MCF 10A (cell line): ENCODE measurements around the gene CRKL. TPM values are rescaled to one million over a fixed set of nuclear protein-coding genes. Genes with fewer than 3 reads are reported as not detected.

Source experiments
- BruUV-seq: library from RNA; stranded (reverse); fragments of 400-500 nt; replicated peaks from 2 replicates; lab custom pipeline; 2021; lab: Mats Ljungman, UMichigan
- CTCF ChIA-PET: fragments of 300-600 bp; sonication (Branson Sonifier 250); formaldehyde crosslinking; extraction: SDS; loops from one replicate; lab custom pipeline; 2021; ENCODE audit warnings: antibody characterized with exemption, inconsistent platforms; lab: Yijun Ruan, JAX
- POLR2A ChIA-PET: fragments of 300-600, 350-650 bp; sonication (Branson Sonifier 250); formaldehyde crosslinking; extraction: SDS; loops from one replicate; lab custom pipeline; 2020; ENCODE audit warnings: antibody characterized with exemption, inconsistent platforms; lab: Yijun Ruan, JAX
- DNase-seq: peaks from one replicate; pipeline ENCODE4 v3.0.0-alpha.2; 2018; ENCODE audit not compliant: unreplicated experiment
- H3K27ac Mint-ChIP-seq: one replicate; pipeline ENCODE4 v1.8.0; 2022; ENCODE audit warnings: mild to moderate bottlenecking, low read depth, mixed read lengths; ENCODE audit not compliant: unreplicated experiment
- H3K27me3 Mint-ChIP-seq: one replicate; pipeline ENCODE4 v1.8.0; 2022; ENCODE audit warnings: mixed read lengths; ENCODE audit not compliant: insufficient read depth, unreplicated experiment
- H3K36me3 Mint-ChIP-seq: one replicate; pipeline ENCODE4 v1.8.0; 2022; ENCODE audit warnings: mild to moderate bottlenecking, moderate library complexity, mixed read lengths; ENCODE audit not compliant: insufficient read depth, unreplicated experiment
- H3K4me1 Mint-ChIP-seq: one replicate; pipeline ENCODE4 v1.8.0; 2022; ENCODE audit warnings: mixed read lengths; ENCODE audit not compliant: insufficient read depth, unreplicated experiment
- H3K4me3 Mint-ChIP-seq: one replicate; pipeline ENCODE4 v1.8.0; 2022; ENCODE audit warnings: mild to moderate bottlenecking, moderate library complexity, mixed read lengths; ENCODE audit not compliant: unreplicated experiment
- H3K9me3 Mint-ChIP-seq: one replicate; pipeline ENCODE4 v1.8.0; 2022; ENCODE audit warnings: mixed read lengths; ENCODE audit not compliant: unreplicated experiment
- CTCF ChIP-seq: fragments of 200-600 bp; IDR thresholded peaks from one replicate; pipeline ENCODE4 v1.8.0; 2022; ENCODE audit warnings: antibody characterized with exemption, mild to moderate bottlenecking; ENCODE audit not compliant: unreplicated experiment
- intact Hi-C: fragments of 100-400 bp; cut with micrococcal nuclease; formaldehyde crosslinking; loops from 2 replicates; pipeline ENCODE4 v1.14.1; 2022
- total RNA-seq: library from RNA; stranded (reverse); gene quantifications from 2 replicates; pipeline ENCODE4 v1.2.3, GENCODE V29; 2022

CRKL gene
- total RNA-seq, 1 experiment from 2014 or later = 74.0 TPM

- intact Hi-C loops = no loop called here
- DNase-seq = no peak
- no peaks in the 10 kb centered on the region for H3K9me3 Mint-ChIP-seq
- no peak overlapping the region for H3K27ac Mint-ChIP-seq
- ChIA-PET POLR2A (interaction anchor here (0.5 to 2.5 kb wide), 2 partner anchors 28 to 71 kb away, joined by 3 to 8 read pairs; no protein-coding TSS in a partner anchor), CTCF (interaction anchor here (0.5 to 1.0 kb wide), 3 partner anchors 12 to 63 kb away, joined by 3 to 9 read pairs (median 3); no protein-coding TSS in a partner anchor)
- no peak for TF ChIP-seq CTCF
- no peak overlapping the region for H3K4me3 Mint-ChIP-seq
- no peaks in the 10 kb centered on the region for H3K27me3 Mint-ChIP-seq
- peaks cover 56% of the 10 kb centered on the region for H3K36me3 Mint-ChIP-seq
- peaks cover 38% of the 10 kb centered on the region for H3K4me1 Mint-ChIP-seq
- BruUV-seq = no TSS peak
Measured at GRCh38 chr22:20948450-20948849, 31.2 kb downstream of the CRKL start.

DNA sequence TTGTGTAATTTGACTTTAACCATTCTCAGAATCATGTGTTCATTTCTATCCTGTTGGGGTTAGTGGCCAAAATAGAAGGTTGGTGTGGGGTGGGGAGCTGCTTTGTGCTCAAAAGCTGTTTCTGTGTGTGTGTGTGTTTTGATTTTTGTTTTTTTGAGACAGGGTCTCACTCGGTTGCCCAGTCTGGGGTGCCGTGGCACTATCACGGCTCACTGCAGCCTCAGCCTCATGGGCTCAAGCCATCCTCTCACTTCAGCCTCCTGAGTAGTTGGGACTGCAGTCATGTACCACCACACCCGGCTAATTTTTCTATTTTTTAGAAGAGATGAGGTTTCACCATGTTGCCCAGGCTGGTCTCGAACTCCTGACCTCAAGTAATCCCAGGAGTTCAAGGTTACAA, 31.8 kb downstream of the CRKL start:
- H3K27me3 Mint-ChIP-seq = no peaks in the 10 kb centered on the region
- no peak for DNase-seq
- intact Hi-C loops = no loop called here
- H3K4me1 Mint-ChIP-seq = peaks cover 44% of the 10 kb centered on the region
- no peak for TF ChIP-seq CTCF
- ChIA-PET CTCF (interaction anchor here (0.5 kb wide), 1 partner anchor 24 kb away, joined by 3 read pairs; no protein-coding TSS in a partner anchor), POLR2A (interaction anchor here (0.5 to 2.5 kb wide), 2 partner anchors 29 to 71 kb away, joined by 3 to 8 read pairs; no protein-coding TSS in a partner anchor)
- no peak overlapping the region for H3K4me3 Mint-ChIP-seq
- peaks cover 62% of the 10 kb centered on the region for H3K36me3 Mint-ChIP-seq
- no peaks in the 10 kb centered on the region for H3K9me3 Mint-ChIP-seq
- no TSS peak for BruUV-seq
- H3K27ac Mint-ChIP-seq = no peak overlapping the region

DNA sequence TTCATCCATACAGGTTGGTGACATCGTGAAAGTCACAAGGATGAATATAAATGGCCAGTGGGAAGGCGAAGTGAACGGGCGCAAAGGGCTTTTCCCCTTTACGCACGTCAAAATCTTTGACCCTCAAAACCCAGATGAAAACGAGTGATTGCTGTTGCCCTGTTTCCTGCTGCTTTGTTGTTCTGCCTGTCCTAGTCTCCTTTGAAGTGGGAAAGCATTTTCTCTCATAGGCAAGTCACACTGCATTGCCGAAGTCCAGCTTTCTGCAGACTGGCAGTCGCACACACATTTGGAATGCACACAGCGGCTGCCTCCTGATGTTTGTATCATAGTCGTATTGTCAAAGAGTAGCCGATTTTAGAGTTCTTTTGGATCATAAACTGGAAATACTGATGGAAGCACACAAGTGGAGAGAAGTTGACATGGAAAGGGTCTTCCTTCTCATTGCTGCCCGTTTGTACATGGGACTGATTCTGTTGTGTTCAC, 32.5 kb downstream of the CRKL start:
- Mint-ChIP-seq H3K9me3 (no peaks in the 10 kb centered on the region), H3K36me3 (peaks cover 66% of the 10 kb centered on the region), H3K27me3 (no peaks in the 10 kb centered on the region), H3K4me1 (peaks cover 49% of the 10 kb centered on the region), H3K4me3 (no peak overlapping the region), H3K27ac (peak overlapping the region; percentile 77)
- no peak for DNase-seq
- ChIA-PET POLR2A (interaction anchor here (0.8 to 2.5 kb wide), 3 partner anchors 30 to 49 kb away, joined by 3 to 8 read pairs (median 3); partner anchors contain the start of gene LZTR1), CTCF (interaction anchor here (0.5 to 1.7 kb wide), 2 partner anchors 64 to 163 kb away, joined by 3 to 7 read pairs; no protein-coding TSS in a partner anchor)
- intact Hi-C loops = loop anchor here (5.0 kb wide), 1 partner anchor 32 kb away; the partner anchor contains the start of gene CRKL
- no peak for TF ChIP-seq CTCF
- no TSS peak for BruUV-seq

GRCh38 chr22:20951151-20951931, 34.1 kb downstream of the CRKL start:
- no peaks in the 10 kb centered on the region for H3K27me3 Mint-ChIP-seq
- peak overlapping the region; percentile 77 for H3K27ac Mint-ChIP-seq
- CTCF ChIA-PET = interaction anchor here (0.6 to 1.7 kb wide), 3 partner anchors 25 to 66 kb away, joined by 3 to 7 read pairs (median 3); no protein-coding TSS in a partner anchor
- H3K4me1 Mint-ChIP-seq = peaks cover 33% of the 10 kb centered on the region
- BruUV-seq = no TSS peak
- DNase-seq = no peak
- H3K4me3 Mint-ChIP-seq = no peak overlapping the region
- no peaks in the 10 kb centered on the region for H3K9me3 Mint-ChIP-seq
- POLR2A ChIA-PET = interaction anchor here (0.6 to 4.0 kb wide), 7 partner anchors 11 to 47 kb away, joined by 3 to 23 read pairs (median 4); no protein-coding TSS in a partner anchor
- no peak for TF ChIP-seq CTCF
- peaks cover 61% of the 10 kb centered on the region for H3K36me3 Mint-ChIP-seq
- intact Hi-C loops = loop anchor here (5.0 kb wide), 1 partner anchor 34 kb away; the partner anchor contains the start of gene CRKL
